Tibial artery (tissue), 4 donors: Measurements from ENCODE around the gene UPK3A.

ENCODE experiments used
- DNase-seq, 2 donors: peaks; one replicate each; pipeline ENCODE4 v3.0.0-alpha.2; 2019
- H3K27ac ChIP-seq, 2 donors: fragments of 200-600 bp; sonication (generic) in 1 of 2; 1 replicate in 1 of 2; 2 replicates in 1 of 2; pipeline ENCODE4 v1.5.1; 2018 to 2019; ENCODE audit warnings: mild to moderate bottlenecking in 1 of 2
- H3K27me3 ChIP-seq, 2 donors: fragments of 200-600 bp; sonication (generic) in 1 of 2; one replicate each; pipeline versions ENCODE4 v1.5.1 to v1.6.0; 2016 to 2019
- H3K36me3 ChIP-seq, 3 donors: fragments of 200-600 bp; sonication (generic) in 2 of 3; one replicate each; pipeline ENCODE4 v1.5.1; 2016 to 2019; ENCODE audit warnings: mild to moderate bottlenecking in 2 of 3
- H3K4me1 ChIP-seq, 4 donors: fragments of 200-600 bp; sonication (generic) in 2 of 4; 1 replicate in 3 of 4; 2 replicates in 1 of 4; pipeline ENCODE4 v1.5.1; 2016 to 2019
- H3K4me3 ChIP-seq, 2 donors: fragments of 200-600 bp; sonication (generic) in 1 of 2; 1 replicate in 1 of 2; 2 replicates in 1 of 2; pipeline ENCODE4 v1.5.1; 2018 to 2019; ENCODE audit warnings: mild to moderate bottlenecking in 2 of 2
- H3K9me3 ChIP-seq, 3 donors: fragments of 200-600 bp; sonication (generic) in 1 of 3; one replicate each; pipeline ENCODE4 v1.5.1; 2016 to 2019
- intact Hi-C: fragments of 100-400 bp; cut with DNase I; formaldehyde crosslinking; loops from one replicate; pipeline ENCODE4 v1.15.0; 2023; ENCODE audit warnings: low total_unique reads
- TF ChIP-seq, protein P1 (sequence below), 2 experiments: fragments of 200-600 bp in 1 of 2; fragments of 450-650 bp in 1 of 2; IDR thresholded peaks; one replicate each; pipeline ENCODE4 v1.5.1; 2017 to 2019; ENCODE audit warnings: antibody characterized with exemption in 2 of 2, mild to moderate bottlenecking in 1 of 2, moderate library complexity in 1 of 2

Gene UPK3A

GRCh38 chr22:45284705-45285262 is at the start of gene UPK3A:
Gene UPK3A, plus strand, starts transcription at chr22:45284949. Its CDS starts 65 bp downstream, at chr22:45285014.
- H3K27ac ChIP-seq: peak within 1 kb of the TSS in 1 of 2 donors; percentile 4
- DNase-seq: peak; percentile 42 to 81
- peak within 1 kb of the TSS; percentile 14 to 40 for H3K4me3 ChIP-seq
- TF ChIP-seq, protein P1, sequence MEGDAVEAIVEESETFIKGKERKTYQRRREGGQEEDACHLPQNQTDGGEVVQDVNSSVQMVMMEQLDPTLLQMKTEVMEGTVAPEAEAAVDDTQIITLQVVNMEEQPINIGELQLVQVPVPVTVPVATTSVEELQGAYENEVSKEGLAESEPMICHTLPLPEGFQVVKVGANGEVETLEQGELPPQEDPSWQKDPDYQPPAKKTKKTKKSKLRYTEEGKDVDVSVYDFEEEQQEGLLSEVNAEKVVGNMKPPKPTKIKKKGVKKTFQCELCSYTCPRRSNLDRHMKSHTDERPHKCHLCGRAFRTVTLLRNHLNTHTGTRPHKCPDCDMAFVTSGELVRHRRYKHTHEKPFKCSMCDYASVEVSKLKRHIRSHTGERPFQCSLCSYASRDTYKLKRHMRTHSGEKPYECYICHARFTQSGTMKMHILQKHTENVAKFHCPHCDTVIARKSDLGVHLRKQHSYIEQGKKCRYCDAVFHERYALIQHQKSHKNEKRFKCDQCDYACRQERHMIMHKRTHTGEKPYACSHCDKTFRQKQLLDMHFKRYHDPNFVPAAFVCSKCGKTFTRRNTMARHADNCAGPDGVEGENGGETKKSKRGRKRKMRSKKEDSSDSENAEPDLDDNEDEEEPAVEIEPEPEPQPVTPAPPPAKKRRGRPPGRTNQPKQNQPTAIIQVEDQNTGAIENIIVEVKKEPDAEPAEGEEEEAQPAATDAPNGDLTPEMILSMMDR (IDR thresholded peaks at IDR 0.05): no peak
- peaks cover 0 to 34% of the 10 kb centered on the region in 2 donors for H3K27me3 ChIP-seq
- no peaks in the 10 kb centered on the region for H3K36me3 ChIP-seq
- no peaks in the 10 kb centered on the region for H3K9me3 ChIP-seq
- intact Hi-C loops: no loop called here
- peaks cover 0 to 30% (median 12%) of the 10 kb centered on the region in 4 donors for H3K4me1 ChIP-seq

- peaks cover 0 to 9% (median 0%) of the 10 kb centered on the region in 3 donors for H3K36me3 ChIP-seq
- no peak overlapping the region for H3K4me3 ChIP-seq
- no peaks in the 10 kb centered on the region for H3K9me3 ChIP-seq
- no peaks in the 10 kb centered on the region for H3K27me3 ChIP-seq
- DNase-seq: no peak
- peaks cover 0 to 15% (median 12%) of the 10 kb centered on the region in 4 donors for H3K4me1 ChIP-seq
- TF ChIP-seq, protein P1 (IDR thresholded peaks at IDR 0.05): no peak
- H3K27ac ChIP-seq: no peak overlapping the region
- intact Hi-C loops: no loop called here
Observed at GRCh38 chr22:45235101-45235777, 49.5 kb upstream of the UPK3A start.

- Histone ChIP-seq H3K27ac (no peak overlapping the region), H3K4me3 (no peak overlapping the region), H3K27me3 (no peaks in the 10 kb centered on the region), H3K9me3 (no peaks in the 10 kb centered on the region), H3K36me3 (peaks cover 0 to 9% (median 0%) of the 10 kb centered on the region in 3 donors), H3K4me1 (peaks cover 0 to 16% (median 12%) of the 10 kb centered on the region in 4 donors)
- TF ChIP-seq, protein P1 (IDR thresholded peaks at IDR 0.05): no peak
- intact Hi-C loops: no loop called here
- peak in 1 of 2 donors; percentile 52 for DNase-seq
Observed at GRCh38 chr22:45235851-45236342, 48.9 kb upstream of the UPK3A start.

DNA sequence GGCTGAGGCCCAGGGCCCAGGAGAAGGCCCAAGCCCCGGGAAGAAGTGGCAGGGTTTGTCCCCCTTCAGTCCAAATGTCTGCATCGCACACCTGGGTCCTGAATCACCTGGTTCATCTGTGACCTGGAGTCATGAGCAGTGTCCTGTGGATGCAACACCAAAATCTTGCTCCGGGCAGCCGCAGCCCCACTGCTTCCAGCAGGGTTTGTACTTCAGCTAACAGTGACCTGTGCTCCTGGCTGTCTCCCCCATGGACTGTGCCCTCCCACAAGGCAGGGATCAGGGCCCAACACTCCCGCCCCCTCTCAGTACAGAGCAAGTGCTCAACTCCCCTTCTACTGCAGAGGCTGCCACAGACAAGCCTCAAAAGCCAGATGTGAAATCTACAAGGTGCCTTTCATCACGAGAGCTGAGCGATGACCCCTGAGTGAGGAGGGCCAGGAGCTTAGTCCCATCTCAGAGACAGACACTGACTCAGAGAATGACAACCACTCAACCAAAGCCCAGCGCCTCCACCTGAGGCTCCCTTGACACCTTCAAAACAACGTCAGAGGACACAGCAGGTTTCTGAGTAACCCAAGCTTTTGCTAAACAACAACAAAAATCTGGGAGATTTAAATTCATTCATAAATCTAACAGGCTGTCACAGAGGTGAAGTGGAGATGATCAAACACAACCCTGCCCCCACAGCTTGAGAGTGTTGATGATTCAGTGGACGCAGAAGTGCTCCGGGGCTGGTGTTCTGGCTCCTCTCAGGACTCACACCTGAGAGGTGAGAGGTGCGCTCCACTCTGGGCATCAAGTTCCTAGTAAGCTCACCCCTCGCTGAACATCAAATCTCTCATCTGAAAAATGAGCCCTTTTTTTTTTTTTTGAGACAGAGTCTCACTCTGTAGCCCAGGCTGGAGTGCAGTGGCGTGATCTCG is 47.4 kb upstream of the UPK3A start:
- no peaks in the 10 kb centered on the region for H3K9me3 ChIP-seq
- TF ChIP-seq, protein P1 (IDR thresholded peaks at IDR 0.05): no peak
- intact Hi-C loops: no loop called here
- peaks cover 0 to 9% (median 0%) of the 10 kb centered on the region in 3 donors for H3K36me3 ChIP-seq
- H3K27me3 ChIP-seq: no peaks in the 10 kb centered on the region
- H3K27ac ChIP-seq: no peak overlapping the region
- DNase-seq: no peak
- H3K4me3 ChIP-seq: no peak overlapping the region
- H3K4me1 ChIP-seq: peaks cover 0 to 21% (median 17%) of the 10 kb centered on the region in 4 donors
